H1 (cell line): ENCODE data around the gene PANX1. TPM values are rescaled to one million over a fixed set of nuclear protein-coding genes. Genes with fewer than 3 reads are reported as not detected.

Source experiments
- CTCF ChIA-PET: fragments of 300-600 bp; sonication (Branson Sonifier 250); formaldehyde crosslinking; loops from one replicate; lab custom pipeline; 2021; ENCODE audit not compliant: partially characterized antibody; lab: Charles Lee
- POLR2A ChIA-PET: fragments of 300-600 bp; sonication (Branson Sonifier 250); formaldehyde crosslinking; loops from one replicate; lab custom pipeline; 2021; ENCODE audit warnings: inconsistent platforms; ENCODE audit not compliant: partially characterized antibody; lab: Charles Lee
- DNase-seq, 2 experiments: peaks; one replicate each; pipeline versions ENCODE4 v3.0.0 to v3.0.0-alpha.2; 2010 to 2022; ENCODE audit warnings: low spot score in 2 of 2, low read depth in 1 of 2, mixed read lengths in 1 of 2
- FAIRE-seq: peaks from 2 replicates; lab custom pipeline; 2011; peaks lifted over from hg19 to GRCh38; lab: Jason Lieb, UNC
- H2AFZ ChIP-seq: 2 replicates; pipeline ENCODE4 v1.8.1; 2012; ENCODE audit warnings: low read length, inconsistent platforms
- H2AK5ac ChIP-seq: 2 replicates; pipeline ENCODE4 v1.6.1; 2013; ENCODE audit warnings: low read depth, low read length
- H2BK120ac ChIP-seq: replicated peaks from 2 replicates; pipeline ENCODE3; 2013; ENCODE audit warnings: low read depth, low read length, inconsistent platforms
- H2BK12ac ChIP-seq: 2 replicates; pipeline ENCODE4 v1.6.1; 2013; ENCODE audit warnings: low read depth, low read length
- H2BK15ac ChIP-seq: 2 replicates; pipeline ENCODE4 v1.6.1; 2013; ENCODE audit warnings: low read length
- H2BK20ac ChIP-seq: 2 replicates; pipeline ENCODE4 v1.6.1; 2013; ENCODE audit warnings: low read length
- H2BK5ac ChIP-seq: 2 replicates; pipeline ENCODE4 v1.6.1; 2013; ENCODE audit warnings: low read depth, low read length
- H3K14ac ChIP-seq: 2 replicates; pipeline ENCODE4 v1.6.1; 2013; ENCODE audit warnings: inconsistent platforms; ENCODE audit not compliant: insufficient read length
- H3K18ac ChIP-seq: 2 replicates; pipeline ENCODE4 v1.6.1; 2013; ENCODE audit warnings: low read length; ENCODE audit errors: extremely low read depth
- H3K23ac ChIP-seq: 2 replicates; pipeline ENCODE4 v1.6.1; 2013; ENCODE audit warnings: inconsistent platforms; ENCODE audit not compliant: insufficient read length
- H3K23me2 ChIP-seq: 2 replicates; pipeline ENCODE4 v1.6.1; 2013; ENCODE audit warnings: low read depth, low read length
- H3K27ac ChIP-seq: 2 replicates; pipeline ENCODE4 v1.6.1; 2011; ENCODE audit warnings: low read depth, low read length, inconsistent platforms
- H3K27me3 ChIP-seq, 4 experiments: replicated peaks in 1 of 4; 1 replicate in 1 of 4; 2 replicates in 3 of 4; pipeline versions ENCODE4 v1.6.1 to v1.8.1; 2011 to 2013; ENCODE audit warnings: low read length in 3 of 4, mild to moderate bottlenecking in 3 of 4, inconsistent platforms in 2 of 4, mixed read lengths in 2 of 4, moderate library complexity in 1 of 4; ENCODE audit not compliant: control insufficient read depth in 3 of 4, insufficient read depth in 3 of 4; ENCODE audit errors: extremely low read depth in 1 of 4
- H3K36me3 ChIP-seq, 4 experiments: 2 replicates each; pipeline versions ENCODE4 v1.6.1 to v1.8.1; 2011 to 2013; ENCODE audit warnings: mild to moderate bottlenecking in 4 of 4, low read length in 3 of 4, moderate library complexity in 2 of 4, control low read depth in 1 of 4, inconsistent platforms in 1 of 4; ENCODE audit not compliant: insufficient read depth in 4 of 4, control insufficient read depth in 2 of 4
- H3K4ac ChIP-seq: replicated peaks from 2 replicates; pipeline ENCODE3; 2013; ENCODE audit warnings: low read length, low read depth, mixed read lengths, inconsistent platforms; ENCODE audit not compliant: insufficient read length
- H3K4me1 ChIP-seq, 4 experiments: replicated peaks in 1 of 4; 1 replicate in 1 of 4; 2 replicates in 3 of 4; pipeline versions ENCODE4 v1.6.1 to v1.8.1; 2011 to 2013; ENCODE audit warnings: low read length in 3 of 4, inconsistent platforms in 2 of 4, mixed read lengths in 1 of 4; ENCODE audit not compliant: insufficient read depth in 4 of 4, control insufficient read depth in 3 of 4
- H3K4me2 ChIP-seq, 2 experiments: 2 replicates each; pipeline versions ENCODE4 v1.6.1 to v1.8.1; 2011 to 2013; ENCODE audit warnings: low read depth in 2 of 2, low read length in 2 of 2, control low read depth in 1 of 2, inconsistent platforms in 1 of 2, mild to moderate bottlenecking in 1 of 2; ENCODE audit not compliant: insufficient read depth in 1 of 2
- H3K4me3 ChIP-seq, 4 experiments: fragments of 200-600, 300-600 bp in 1 of 4; sonication (generic), shearing (Covaris generic), sonication (Bioruptor Twin) in 1 of 4; 2 replicates each; pipeline versions ENCODE4 v1.5.1 to v1.8.1; 2011 to 2016; ENCODE audit warnings: low read length in 4 of 4, low read depth in 3 of 4, control low read depth in 2 of 4, inconsistent platforms in 2 of 4, mild to moderate bottlenecking in 2 of 4, mixed read lengths in 1 of 4, moderate library complexity in 1 of 4; ENCODE audit not compliant: insufficient read depth in 2 of 4; ENCODE audit errors: extremely low read depth in 1 of 4
- H3K56ac ChIP-seq: replicated peaks from 2 replicates; pipeline ENCODE3; 2013; ENCODE audit warnings: low read depth, mild to moderate bottlenecking, mixed read lengths, low read length, inconsistent platforms; ENCODE audit not compliant: insufficient read length
- H3K79me1 ChIP-seq: 2 replicates; pipeline ENCODE4 v1.6.1; 2013; ENCODE audit warnings: low read depth, low read length, control low read depth
- H3K79me2 ChIP-seq, 2 experiments: 2 replicates each; pipeline versions ENCODE4 v1.6.1 to v1.8.1; 2012 to 2013; ENCODE audit warnings: low read length in 2 of 2, mild to moderate bottlenecking in 2 of 2, inconsistent platforms in 1 of 2; ENCODE audit not compliant: insufficient read depth in 2 of 2, control insufficient read depth in 1 of 2
- H3K9ac ChIP-seq, 4 experiments: replicated peaks in 1 of 4; 1 replicate in 1 of 4; 2 replicates in 3 of 4; pipeline versions ENCODE4 v1.6.1 to v1.8.1; 2011 to 2013; ENCODE audit warnings: low read depth in 3 of 4, low read length in 3 of 4, control low read depth in 2 of 4, mild to moderate bottlenecking in 2 of 4, moderate library complexity in 2 of 4, inconsistent platforms in 1 of 4; ENCODE audit errors: extremely low read depth in 1 of 4
- H3K9me3 ChIP-seq, 2 experiments: 2 replicates each; pipeline versions ENCODE4 v1.6.1 to v1.8.1; 2012 to 2013; ENCODE audit warnings: mild to moderate bottlenecking in 2 of 2, moderate library complexity in 2 of 2, control low read depth in 1 of 2, inconsistent platforms in 1 of 2, low read depth in 1 of 2, low read length in 1 of 2, mixed read lengths in 1 of 2; ENCODE audit not compliant: insufficient read depth in 2 of 2
- H4K20me1 ChIP-seq, 2 experiments: replicated peaks in 1 of 2; 2 replicates each; pipeline versions ENCODE3 to v1.8.1; 2011 to 2013; ENCODE audit warnings: inconsistent platforms in 2 of 2, low read length in 2 of 2, mild to moderate bottlenecking in 1 of 2; ENCODE audit not compliant: insufficient read depth in 2 of 2, control insufficient read depth in 1 of 2
- H4K5ac ChIP-seq: 2 replicates; pipeline ENCODE4 v1.6.1; 2013; ENCODE audit warnings: low read length, low read depth, mixed read lengths, inconsistent platforms; ENCODE audit not compliant: insufficient read length
- H4K8ac ChIP-seq: 2 replicates; pipeline ENCODE4 v1.8.0; 2013; ENCODE audit warnings: mild to moderate bottlenecking, moderate library complexity, low read length, inconsistent platforms; ENCODE audit not compliant: insufficient read depth; ENCODE audit errors: extremely low read depth
- H4K91ac ChIP-seq: replicated peaks from 2 replicates; pipeline ENCODE3; 2013; ENCODE audit warnings: low read length, mixed read lengths, inconsistent platforms; ENCODE audit not compliant: insufficient read length
- ASH2L ChIP-seq: fragments of 200-600, 300-600 bp; sonication (generic); IDR thresholded peaks from one replicate; pipeline ENCODE4 v1.7.1; 2017; ENCODE audit warnings: low read length
- CREB1 ChIP-seq: IDR thresholded peaks from 2 replicates; pipeline ENCODE4 v1.6.1; 2012; ENCODE audit warnings: inconsistent platforms
- JUN ChIP-seq: IDR thresholded peaks from 2 replicates; pipeline ENCODE4 v1.6.1; 2011; ENCODE audit warnings: low read depth, mild to moderate bottlenecking, improper control_type of control experiment, low read length
- KDM4A ChIP-seq: IDR thresholded peaks from one replicate; pipeline ENCODE4 v1.7.1; 2012; ENCODE audit warnings: low read depth, mild to moderate bottlenecking, moderate library complexity, low read length, inconsistent platforms; ENCODE audit not compliant: severe bottlenecking
- TBP ChIP-seq: IDR thresholded peaks from 2 replicates; pipeline ENCODE4 v1.6.1; 2011; ENCODE audit warnings: low read depth, low read length, improper control_type of control experiment
- TEAD4 ChIP-seq: IDR thresholded peaks from 2 replicates; pipeline ENCODE4 v1.6.1; 2012; ENCODE audit warnings: low read depth, low read length, inconsistent platforms, mixed read lengths
- WGBS, 2 experiments: shearing (Covaris generic) in 1 of 2; methylation state at CpG; one replicate each; pipeline versions ENCODE4 v1.1.6 to v1.1.7; 2013 to 2015; ENCODE audit warnings: low lambda C conversion rate in 2 of 2, mixed read lengths in 2 of 2, inconsistent platforms in 1 of 2, low coverage in 1 of 2, missing lambda C conversion rate in 1 of 2; ENCODE audit not compliant: insufficient replicate concordance in 2 of 2, insufficient coverage in 1 of 2, insufficient read length in 1 of 2; ENCODE audit errors: extremely low coverage in 1 of 2, missing lambda C conversion rate in 1 of 2; 5-methylcytosine and 5-hydroxymethylcytosine counted together
- polyA plus RNA-seq, 7 experiments: library from polyadenylated mRNA; depleted of rRNA in 3 of 7; stranded (reverse) in 5 of 7; unstranded in 2 of 7; fragments of >200 nt in 5 of 7; fragments of 200-250 nt in 2 of 7; gene quantifications; 1 replicate in 5 of 7; 2 replicates in 1 of 7; 4 replicates in 1 of 7; pipeline versions ENCODE4 v1.2.1 to v1.2.3, GENCODE V29; 2011 to 2013; ENCODE audit warnings: missing spikeins in 2 of 7, mixed read lengths in 2 of 7
- total RNA-seq: library from RNA; stranded (reverse); fragmentation: NEBNext Ultra II Directional; extraction: Animal tissue kit (Norgen Biotek cat#: 25700); gene quantifications from 2 replicates; pipeline ENCODE4 v1.2.1, GENCODE V29; 2021
- TF ChIP-seq, protein P1 (sequence below): IDR thresholded peaks from 2 replicates; pipeline ENCODE4 v1.6.1; 2012; ENCODE audit warnings: low read length, inconsistent platforms
- TF ChIP-seq, protein P2 (sequence below): IDR thresholded peaks from 2 replicates; pipeline ENCODE4 v1.6.1; 2012; ENCODE audit warnings: inconsistent platforms
- TF ChIP-seq, protein P3 (sequence below): IDR thresholded peaks from 2 replicates; pipeline ENCODE4 v1.6.1; 2011; ENCODE audit warnings: low read length, improper control_type of control experiment

Gene PANX1
- total and polyA plus RNA-seq, 2 of the 8 experiments (the other 6 are each of a cell fraction or from before 2014, with no cell fraction given): 15.9 to 35.2 TPM

DNA sequence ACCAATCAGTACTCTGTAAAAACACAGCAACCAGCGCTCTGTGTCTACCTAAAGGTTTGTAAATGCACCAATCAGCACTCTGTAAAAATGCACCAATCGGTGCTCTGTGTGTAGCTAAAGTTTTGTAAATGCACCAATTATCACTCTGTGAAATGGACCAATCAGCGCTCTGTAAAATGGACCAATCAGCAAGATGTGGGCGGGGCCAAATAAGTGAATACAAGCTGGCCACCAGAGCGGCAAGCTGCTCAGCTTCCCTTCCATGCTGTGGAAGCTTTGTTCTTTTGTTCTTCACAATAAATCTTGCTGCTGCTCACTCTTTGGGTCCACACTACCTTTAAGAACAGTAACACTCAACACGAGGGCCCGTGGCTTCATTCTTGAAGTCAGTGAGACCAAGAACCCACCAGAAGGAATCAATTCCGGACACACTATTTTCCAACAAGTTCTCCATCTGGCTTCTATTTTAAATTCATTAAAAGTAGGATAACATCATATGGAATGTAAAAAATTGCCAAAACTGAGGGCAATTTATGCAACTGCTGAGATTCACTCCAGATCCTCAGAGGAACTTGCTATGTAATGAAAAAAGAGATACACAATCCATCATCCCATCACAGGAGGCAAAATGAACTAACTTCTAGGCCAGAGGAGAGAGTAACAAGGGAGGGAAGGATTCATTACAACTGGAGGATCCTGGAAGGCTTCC lies 3.1 kb upstream of the PANX1 start:
- no peak overlapping the region for H2BK120ac ChIP-seq
- H3K14ac ChIP-seq: no peak overlapping the region
- H3K23me2 ChIP-seq: peaks cover 17% of the 10 kb centered on the region
- H3K36me3 ChIP-seq: 0 out of 8 replicates have a peak, but pooled peaks cover 0 to 4% (median 0%) of the 10 kb centered on the region in 4 experiments
- ChIA-PET CTCF (interaction anchor here (1.9 kb wide), 1 partner anchor 58 kb away, joined by 6 read pairs; no protein-coding TSS in a partner anchor), POLR2A (interaction anchor here (0.9 to 1.3 kb wide), 3 partner anchors 19 to 203 kb away, joined by 3 read pairs; no protein-coding TSS in a partner anchor)
- no peak overlapping the region for H2BK15ac ChIP-seq
- H3K79me1 ChIP-seq: peaks cover 3% of the 10 kb centered on the region; the same call in 1 of the 2 replicates
- WGBS, 2 experiments: 90% methylated on average over 8 of the region's 8 CpGs; no CpG with 5 or more reads in 1 of the 2 experiments
- H2BK20ac ChIP-seq: no peak overlapping the region
- no peak overlapping the region for H4K91ac ChIP-seq
- H3K9ac ChIP-seq: no peak overlapping the region
- no peak overlapping the region for H3K4ac ChIP-seq
- no peak overlapping the region for H2AFZ ChIP-seq
- H3K9me3 ChIP-seq: peaks cover 0 to 3% of the 10 kb centered on the region in 2 experiments; a peak in 2 of 4 replicates
- peaks cover 11 to 40% of the 10 kb centered on the region in 2 experiments for H3K79me2 ChIP-seq
- H3K18ac ChIP-seq: no peak overlapping the region
- DNase-seq (no peak), FAIRE-seq (no peak)
- H4K20me1 ChIP-seq: peaks cover 0 to 9% of the 10 kb centered on the region in 2 experiments
- H4K5ac ChIP-seq: no peak overlapping the region
- no peak overlapping the region for H2BK5ac ChIP-seq
- no peak overlapping the region for H3K56ac ChIP-seq
- no peaks in the 10 kb centered on the region for H3K27me3 ChIP-seq
- 0 out of 2 replicates have a peak overlapping the region, but pooled peaks have one; percentile 25 for H4K8ac ChIP-seq
- no peak overlapping the region for H2BK12ac ChIP-seq
- H3K4me2 ChIP-seq: no peak overlapping the region
- no peak overlapping the region for H3K4me3 ChIP-seq
- H3K4me1 ChIP-seq: peaks cover 3 to 22% (median 18%) of the 10 kb centered on the region in 4 experiments; a peak in 6 of 7 replicates
- H2AK5ac ChIP-seq: no peak overlapping the region
- no peak overlapping the region for H3K27ac ChIP-seq
- H3K23ac ChIP-seq: no peak overlapping the region
- no peak for TF ChIP-seq KDM4A
- TF ChIP-seq TBP: no peak
- TF ChIP-seq, protein P1, sequence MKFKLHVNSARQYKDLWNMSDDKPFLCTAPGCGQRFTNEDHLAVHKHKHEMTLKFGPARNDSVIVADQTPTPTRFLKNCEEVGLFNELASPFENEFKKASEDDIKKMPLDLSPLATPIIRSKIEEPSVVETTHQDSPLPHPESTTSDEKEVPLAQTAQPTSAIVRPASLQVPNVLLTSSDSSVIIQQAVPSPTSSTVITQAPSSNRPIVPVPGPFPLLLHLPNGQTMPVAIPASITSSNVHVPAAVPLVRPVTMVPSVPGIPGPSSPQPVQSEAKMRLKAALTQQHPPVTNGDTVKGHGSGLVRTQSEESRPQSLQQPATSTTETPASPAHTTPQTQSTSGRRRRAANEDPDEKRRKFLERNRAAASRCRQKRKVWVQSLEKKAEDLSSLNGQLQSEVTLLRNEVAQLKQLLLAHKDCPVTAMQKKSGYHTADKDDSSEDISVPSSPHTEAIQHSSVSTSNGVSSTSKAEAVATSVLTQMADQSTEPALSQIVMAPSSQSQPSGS: no peak
- TF ChIP-seq CREB1: no peak
- TF ChIP-seq, protein P2, sequence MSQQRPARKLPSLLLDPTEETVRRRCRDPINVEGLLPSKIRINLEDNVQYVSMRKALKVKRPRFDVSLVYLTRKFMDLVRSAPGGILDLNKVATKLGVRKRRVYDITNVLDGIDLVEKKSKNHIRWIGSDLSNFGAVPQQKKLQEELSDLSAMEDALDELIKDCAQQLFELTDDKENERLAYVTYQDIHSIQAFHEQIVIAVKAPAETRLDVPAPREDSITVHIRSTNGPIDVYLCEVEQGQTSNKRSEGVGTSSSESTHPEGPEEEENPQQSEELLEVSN: no peak
- no peak for TF ChIP-seq JUN
- TF ChIP-seq ASH2L: no peak
- TF ChIP-seq, protein P3, sequence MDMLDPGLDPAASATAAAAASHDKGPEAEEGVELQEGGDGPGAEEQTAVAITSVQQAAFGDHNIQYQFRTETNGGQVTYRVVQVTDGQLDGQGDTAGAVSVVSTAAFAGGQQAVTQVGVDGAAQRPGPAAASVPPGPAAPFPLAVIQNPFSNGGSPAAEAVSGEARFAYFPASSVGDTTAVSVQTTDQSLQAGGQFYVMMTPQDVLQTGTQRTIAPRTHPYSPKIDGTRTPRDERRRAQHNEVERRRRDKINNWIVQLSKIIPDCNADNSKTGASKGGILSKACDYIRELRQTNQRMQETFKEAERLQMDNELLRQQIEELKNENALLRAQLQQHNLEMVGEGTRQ: no peak
- TF ChIP-seq TEAD4: no peak
